MM.1S (cell line): ENCODE results near the gene CXADR.

ENCODE experiments used
- EZH2 ChIP-seq: fragments of 300-600 bp; sonication (generic); optimal IDR thresholded peaks from 2 replicates; pipeline ENCODE3; 2017; ENCODE audit warnings: low read depth, mild to moderate bottlenecking, antibody characterized with exemption, low read length, mixed read lengths
- TF ChIP-seq, protein P1 (sequence below): fragments of 300-600 bp; sonication (generic); IDR thresholded peaks from 2 replicates; pipeline ENCODE4 v1.5.1; 2016; ENCODE audit warnings: antibody characterized with exemption, low read length, mixed read lengths

DNA sequence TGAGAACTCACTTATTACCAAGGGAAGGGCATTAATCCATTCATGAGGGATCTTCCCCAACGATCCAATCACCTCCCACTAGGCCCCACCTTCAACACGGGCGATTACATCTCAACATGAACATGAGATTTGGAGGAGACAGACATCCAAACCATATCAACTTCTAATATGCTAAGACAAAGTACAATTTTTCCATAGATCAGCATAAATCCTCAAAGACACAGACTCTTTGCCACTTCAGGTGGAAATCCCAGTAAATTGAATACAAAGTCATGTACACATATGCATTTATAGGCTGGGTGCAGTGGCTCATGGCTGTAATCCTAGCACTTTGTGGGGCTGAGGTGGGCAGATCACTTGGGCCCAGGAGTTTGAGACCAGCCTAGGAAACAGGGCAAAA, 18.8 kb upstream of the CXADR start:
- TF ChIP-seq, protein P1, sequence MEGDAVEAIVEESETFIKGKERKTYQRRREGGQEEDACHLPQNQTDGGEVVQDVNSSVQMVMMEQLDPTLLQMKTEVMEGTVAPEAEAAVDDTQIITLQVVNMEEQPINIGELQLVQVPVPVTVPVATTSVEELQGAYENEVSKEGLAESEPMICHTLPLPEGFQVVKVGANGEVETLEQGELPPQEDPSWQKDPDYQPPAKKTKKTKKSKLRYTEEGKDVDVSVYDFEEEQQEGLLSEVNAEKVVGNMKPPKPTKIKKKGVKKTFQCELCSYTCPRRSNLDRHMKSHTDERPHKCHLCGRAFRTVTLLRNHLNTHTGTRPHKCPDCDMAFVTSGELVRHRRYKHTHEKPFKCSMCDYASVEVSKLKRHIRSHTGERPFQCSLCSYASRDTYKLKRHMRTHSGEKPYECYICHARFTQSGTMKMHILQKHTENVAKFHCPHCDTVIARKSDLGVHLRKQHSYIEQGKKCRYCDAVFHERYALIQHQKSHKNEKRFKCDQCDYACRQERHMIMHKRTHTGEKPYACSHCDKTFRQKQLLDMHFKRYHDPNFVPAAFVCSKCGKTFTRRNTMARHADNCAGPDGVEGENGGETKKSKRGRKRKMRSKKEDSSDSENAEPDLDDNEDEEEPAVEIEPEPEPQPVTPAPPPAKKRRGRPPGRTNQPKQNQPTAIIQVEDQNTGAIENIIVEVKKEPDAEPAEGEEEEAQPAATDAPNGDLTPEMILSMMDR, result no peak
- TF ChIP-seq EZH2, result no peak
